Measurements from ENCODE around the gene NEDD4. TPM values are rescaled to one million over a fixed set of nuclear protein-coding genes. Genes with fewer than 3 reads are reported as not detected.

NEDD4 gene
- total RNA-seq, 1 donor from 2014 or later: 24.1 TPM

- H3K27me3 Mint-ChIP-seq (ENCODE audit: unreplicated experiment): no peaks in the 10 kb centered on the region
- H3K4me3 Mint-ChIP-seq (ENCODE audit: unreplicated experiment): no peak overlapping the region
- peaks cover 20% of the 10 kb centered on the region for H3K4me1 Mint-ChIP-seq (ENCODE audit: unreplicated experiment)
- no peak for TF ChIP-seq CTCF (IDR thresholded peaks at IDR 0.05)
- H3K9me3 Mint-ChIP-seq (ENCODE audit: unreplicated experiment): peaks cover 13% of the 10 kb centered on the region
- DNase-seq (ENCODE audit: extremely low spot score, unreplicated experiment): no peak
- peaks cover 11% of the 10 kb centered on the region for H3K36me3 Mint-ChIP-seq (ENCODE audit: unreplicated experiment)
- no peak overlapping the region for H3K27ac Mint-ChIP-seq (ENCODE audit: unreplicated experiment)
These were observed 16.2 kb downstream of the NEDD4 start for GRCh38 chr15:55977231-55977630.

DNA sequence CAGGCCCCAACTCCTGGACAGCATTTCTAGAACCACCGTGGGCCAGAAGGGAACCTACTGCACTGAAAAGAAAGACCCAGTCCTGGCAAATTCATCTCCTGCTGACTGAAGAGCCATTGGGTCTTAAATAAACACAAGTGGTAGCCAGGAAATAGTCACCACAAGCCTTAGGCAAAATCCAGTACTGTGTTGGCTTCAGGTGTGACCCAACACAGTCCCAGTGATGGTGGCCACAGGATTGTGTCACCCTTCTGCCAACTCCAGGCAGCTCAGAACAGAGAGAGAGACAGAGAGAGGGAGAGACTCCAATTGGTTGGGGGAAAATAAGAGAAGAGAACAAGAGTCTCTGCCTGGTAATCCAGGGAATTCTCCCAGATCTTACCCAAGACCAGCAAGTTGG is 23.1 kb downstream of the NEDD4 start:
- DNase-seq (ENCODE audit: extremely low spot score, unreplicated experiment): no peak
- Mint-ChIP-seq H3K27ac (ENCODE audit: unreplicated experiment) (no peak overlapping the region), H3K4me1 (ENCODE audit: unreplicated experiment) (peaks cover 14% of the 10 kb centered on the region), H3K9me3 (ENCODE audit: unreplicated experiment) (peaks cover 17% of the 10 kb centered on the region), H3K4me3 (ENCODE audit: unreplicated experiment) (no peak overlapping the region), H3K36me3 (ENCODE audit: unreplicated experiment) (peaks cover 12% of the 10 kb centered on the region), H3K27me3 (ENCODE audit: unreplicated experiment) (no peaks in the 10 kb centered on the region)
- no peak for TF ChIP-seq CTCF (IDR thresholded peaks at IDR 0.05)

DNA sequence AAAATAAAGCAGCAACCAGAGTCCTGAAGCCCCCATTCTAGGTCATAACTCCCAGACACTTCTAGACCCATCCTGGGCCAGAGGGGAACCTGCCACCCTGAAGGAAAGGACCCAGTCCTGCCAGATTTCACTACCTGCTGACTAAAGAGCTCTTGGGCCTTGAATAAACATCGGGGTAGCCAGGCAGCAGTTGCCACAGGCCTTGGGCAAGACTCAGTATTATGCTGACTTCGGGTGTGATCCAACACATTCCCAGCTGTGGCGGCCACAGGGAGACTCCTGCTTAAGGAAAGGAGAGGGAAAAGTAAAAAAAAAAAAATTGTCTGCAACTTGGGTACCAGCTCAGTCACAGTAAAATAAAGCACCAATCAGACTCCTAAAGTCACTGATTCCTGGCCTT is 23.8 kb downstream of the NEDD4 start:
- TF ChIP-seq CTCF (IDR thresholded peaks at IDR 0.05): no peak
- H3K9me3 Mint-ChIP-seq (ENCODE audit: unreplicated experiment): peaks cover 17% of the 10 kb centered on the region
- H3K27ac Mint-ChIP-seq (ENCODE audit: unreplicated experiment): peak overlapping the region; percentile 50
- peaks cover 14% of the 10 kb centered on the region for H3K4me1 Mint-ChIP-seq (ENCODE audit: unreplicated experiment)
- peaks cover 19% of the 10 kb centered on the region for H3K36me3 Mint-ChIP-seq (ENCODE audit: unreplicated experiment)
- no peaks in the 10 kb centered on the region for H3K27me3 Mint-ChIP-seq (ENCODE audit: unreplicated experiment)
- no peak overlapping the region for H3K4me3 Mint-ChIP-seq (ENCODE audit: unreplicated experiment)
- no peak for DNase-seq (ENCODE audit: extremely low spot score, unreplicated experiment)

DNA sequence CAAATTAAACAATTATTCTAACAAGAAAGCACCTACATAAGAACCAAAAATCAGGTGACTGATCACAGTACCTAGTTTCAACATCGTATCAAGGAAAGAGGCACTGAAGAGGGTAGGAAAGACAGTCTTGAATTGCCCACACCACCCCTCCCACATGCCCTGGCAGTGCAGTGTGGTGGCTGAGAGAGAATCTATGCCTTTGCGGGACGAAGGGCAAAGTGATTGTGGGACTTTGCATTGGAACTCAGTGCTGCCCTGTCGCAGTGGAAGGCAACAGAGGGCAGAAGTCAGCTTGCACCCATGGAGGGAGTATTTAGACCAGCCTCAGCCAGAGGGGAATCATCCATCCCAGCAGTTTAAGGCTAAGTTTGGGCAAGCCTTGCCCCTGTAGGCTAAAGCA is 24.5 kb downstream of the NEDD4 start:
- no peak for TF ChIP-seq CTCF (IDR thresholded peaks at IDR 0.05)
- Mint-ChIP-seq H3K36me3 (ENCODE audit: unreplicated experiment) (peaks cover 21% of the 10 kb centered on the region), H3K27ac (ENCODE audit: unreplicated experiment) (no peak overlapping the region), H3K27me3 (ENCODE audit: unreplicated experiment) (no peaks in the 10 kb centered on the region), H3K4me1 (ENCODE audit: unreplicated experiment) (peaks cover 14% of the 10 kb centered on the region), H3K9me3 (ENCODE audit: unreplicated experiment) (peaks cover 10% of the 10 kb centered on the region), H3K4me3 (ENCODE audit: unreplicated experiment) (no peak overlapping the region)
- no peak for DNase-seq (ENCODE audit: extremely low spot score, unreplicated experiment)

DNA sequence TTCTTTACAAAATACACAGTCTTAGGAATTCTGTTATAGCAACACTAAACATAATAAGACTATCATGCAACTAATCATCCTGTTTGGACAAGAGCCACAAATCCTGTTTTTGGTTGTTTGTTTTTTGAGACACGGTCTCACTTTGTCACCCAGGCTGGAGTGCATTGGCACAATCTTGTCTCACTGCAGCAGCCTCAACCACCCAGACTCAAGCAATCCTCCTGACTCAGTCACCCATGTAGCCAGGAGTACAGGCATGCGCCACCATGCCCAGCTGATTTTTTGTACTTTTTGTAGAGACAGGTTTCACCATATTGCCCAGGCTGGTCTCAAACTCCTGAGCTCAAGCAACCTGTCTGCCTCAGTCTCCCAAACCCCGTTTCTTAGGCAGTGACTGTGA is 28.3 kb downstream of the NEDD4 start:
- H3K9me3 Mint-ChIP-seq (ENCODE audit: unreplicated experiment): no peaks in the 10 kb centered on the region
- H3K36me3 Mint-ChIP-seq (ENCODE audit: unreplicated experiment): peaks cover 24% of the 10 kb centered on the region
- no peak overlapping the region for H3K27ac Mint-ChIP-seq (ENCODE audit: unreplicated experiment)
- H3K4me1 Mint-ChIP-seq (ENCODE audit: unreplicated experiment): peaks cover 13% of the 10 kb centered on the region
- no peak for TF ChIP-seq CTCF (IDR thresholded peaks at IDR 0.05)
- no peak for DNase-seq (ENCODE audit: extremely low spot score, unreplicated experiment)
- H3K4me3 Mint-ChIP-seq (ENCODE audit: unreplicated experiment): no peak overlapping the region
- no peaks in the 10 kb centered on the region for H3K27me3 Mint-ChIP-seq (ENCODE audit: unreplicated experiment)

All from osteocyte (in vitro differentiated cells).